Spleen (tissue), 7 donors: ENCODE measurements around the gene RBM20.

Experiments used
- CTCF ChIP-seq, 11 experiments: fragments of 200-600 bp in 7 of 11; fragments of 450-650 bp in 4 of 11; sonication (generic) in 4 of 11; IDR thresholded peaks in 8 of 11; conservative IDR thresholded peaks in 3 of 11; 1 replicate in 7 of 11; 2 replicates in 4 of 11; pipeline versions ENCODE4 v1.4.0 to v1.8.0; 2016 to 2021; ENCODE audit warnings: antibody characterized with exemption in 11 of 11, inconsistent platforms in 4 of 11, mild to moderate bottlenecking in 1 of 11
- POLR2A ChIP-seq, 3 donors: fragments of 450-650 bp; IDR thresholded peaks; one replicate each; pipeline ENCODE4 v1.5.1; 2017; ENCODE audit warnings: antibody characterized with exemption in 3 of 3, mild to moderate bottlenecking in 1 of 3
- POLR2AphosphoS5 ChIP-seq, 3 donors: sonication (generic); formaldehyde crosslinking; IDR thresholded peaks; one replicate each; pipeline ENCODE4 v1.5.1; 2017; ENCODE audit warnings: antibody characterized with exemption in 3 of 3
- donor health status: DM: no; HTN: no; CAD: no; lungs with moderate emphysema.
- donor health status: DM: no; HTN: no; CAD: no.
- donor health status: DM: no; HTN: no; CAD: no.

GRCh38 chr10:110859973-110860376 lies 215.8 kb downstream of the RBM20 start:
- TF ChIP-seq CTCF (IDR thresholded peaks at IDR 0.05 in 8 of 11, conservative IDR thresholded peaks at IDR 0.05 in 3 of 11) (no peak), POLR2A (IDR thresholded peaks at IDR 0.05) (no peak), POLR2AphosphoS5 (IDR thresholded peaks at IDR 0.05) (no peak)
